ENCODE measurements around the gene MLLT3.

The MLLT3 gene

DNA sequence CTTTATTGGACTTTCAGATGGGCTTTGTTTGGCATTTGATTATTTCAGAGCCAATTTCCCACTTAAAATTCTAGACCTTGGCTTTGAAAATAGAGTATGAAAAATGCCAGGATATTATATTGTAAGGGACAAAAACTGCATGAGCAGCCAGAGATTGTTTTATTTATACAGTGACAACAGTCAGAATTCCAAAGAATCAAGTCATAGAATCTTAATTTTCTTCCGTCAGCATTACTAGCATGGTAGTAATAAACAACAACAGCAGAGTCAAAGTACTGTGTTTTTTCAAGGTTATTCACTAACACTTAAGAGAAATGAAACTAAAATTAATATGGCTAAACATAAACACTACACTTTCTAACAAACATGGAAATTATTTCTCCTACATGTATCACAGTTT lies 52.2 kb downstream of the MLLT3 start:
- peak; percentile 32; the same call in 2 of the 3 replicates for ATAC-seq
- TF ChIP-seq ZNF565 (CRISPR knock-in tag; conservative IDR thresholded peaks at IDR 0.05; ENCODE audit: low read depth) (no peak), TOX (CRISPR knock-in tag; IDR thresholded peaks at IDR 0.05; ENCODE audit: borderline replicate concordance) (no peak), SNAI2 (CRISPR knock-in tag; IDR thresholded peaks at IDR 0.05) (no peak), ZFP3 (CRISPR knock-in tag; IDR thresholded peaks at IDR 0.05) (no peak), ZFP30 (CRISPR knock-in tag; IDR thresholded peaks at IDR 0.05) (no peak), BACH2 (CRISPR knock-in tag; IDR thresholded peaks at IDR 0.05; ENCODE audit: borderline replicate concordance) (no peak), ISL1 (CRISPR knock-in tag; IDR thresholded peaks at IDR 0.05) (no peak), OSR1 (CRISPR knock-in tag; IDR thresholded peaks at IDR 0.05) (no peak)
- TF ChIP-seq, protein P1, sequence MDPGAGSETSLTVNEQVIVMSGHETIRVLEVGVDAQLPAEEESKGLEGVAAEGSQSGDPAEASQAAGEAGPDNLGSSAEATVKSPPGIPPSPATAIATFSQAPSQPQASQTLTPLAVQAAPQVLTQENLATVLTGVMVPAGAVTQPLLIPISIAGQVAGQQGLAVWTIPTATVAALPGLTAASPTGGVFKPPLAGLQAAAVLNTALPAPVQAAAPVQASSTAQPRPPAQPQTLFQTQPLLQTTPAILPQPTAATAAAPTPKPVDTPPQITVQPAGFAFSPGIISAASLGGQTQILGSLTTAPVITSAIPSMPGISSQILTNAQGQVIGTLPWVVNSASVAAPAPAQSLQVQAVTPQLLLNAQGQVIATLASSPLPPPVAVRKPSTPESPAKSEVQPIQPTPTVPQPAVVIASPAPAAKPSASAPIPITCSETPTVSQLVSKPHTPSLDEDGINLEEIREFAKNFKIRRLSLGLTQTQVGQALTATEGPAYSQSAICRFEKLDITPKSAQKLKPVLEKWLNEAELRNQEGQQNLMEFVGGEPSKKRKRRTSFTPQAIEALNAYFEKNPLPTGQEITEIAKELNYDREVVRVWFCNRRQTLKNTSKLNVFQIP (CRISPR knock-in tag; IDR thresholded peaks at IDR 0.05; ENCODE audit: borderline replicate concordance, low read depth), result no peak
- TF ChIP-seq, protein P2, sequence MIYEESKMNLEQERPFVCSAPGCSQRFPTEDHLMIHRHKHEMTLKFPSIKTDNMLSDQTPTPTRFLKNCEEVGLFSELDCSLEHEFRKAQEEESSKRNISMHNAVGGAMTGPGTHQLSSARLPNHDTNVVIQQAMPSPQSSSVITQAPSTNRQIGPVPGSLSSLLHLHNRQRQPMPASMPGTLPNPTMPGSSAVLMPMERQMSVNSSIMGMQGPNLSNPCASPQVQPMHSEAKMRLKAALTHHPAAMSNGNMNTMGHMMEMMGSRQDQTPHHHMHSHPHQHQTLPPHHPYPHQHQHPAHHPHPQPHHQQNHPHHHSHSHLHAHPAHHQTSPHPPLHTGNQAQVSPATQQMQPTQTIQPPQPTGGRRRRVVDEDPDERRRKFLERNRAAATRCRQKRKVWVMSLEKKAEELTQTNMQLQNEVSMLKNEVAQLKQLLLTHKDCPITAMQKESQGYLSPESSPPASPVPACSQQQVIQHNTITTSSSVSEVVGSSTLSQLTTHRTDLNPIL (CRISPR knock-in tag; IDR thresholded peaks at IDR 0.05; ENCODE audit: low read depth), result no peak

GRCh38 chr9:20569525-20569924 lies 52.8 kb downstream of the MLLT3 start:
- TF ChIP-seq, protein P3, sequence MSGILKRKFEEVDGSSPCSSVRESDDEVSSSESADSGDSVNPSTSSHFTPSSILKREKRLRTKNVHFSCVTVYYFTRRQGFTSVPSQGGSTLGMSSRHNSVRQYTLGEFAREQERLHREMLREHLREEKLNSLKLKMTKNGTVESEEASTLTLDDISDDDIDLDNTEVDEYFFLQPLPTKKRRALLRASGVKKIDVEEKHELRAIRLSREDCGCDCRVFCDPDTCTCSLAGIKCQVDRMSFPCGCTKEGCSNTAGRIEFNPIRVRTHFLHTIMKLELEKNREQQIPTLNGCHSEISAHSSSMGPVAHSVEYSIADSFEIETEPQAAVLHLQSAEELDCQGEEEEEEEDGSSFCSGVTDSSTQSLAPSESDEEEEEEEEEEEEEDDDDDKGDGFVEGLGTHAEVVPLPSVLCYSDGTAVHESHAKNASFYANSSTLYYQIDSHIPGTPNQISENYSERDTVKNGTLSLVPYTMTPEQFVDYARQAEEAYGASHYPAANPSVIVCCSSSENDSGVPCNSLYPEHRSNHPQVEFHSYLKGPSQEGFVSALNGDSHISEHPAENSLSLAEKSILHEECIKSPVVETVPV (CRISPR knock-in tag; IDR thresholded peaks at IDR 0.05), result no peak
- no peak for TF ChIP-seq TCF4 (CRISPR knock-in tag; IDR thresholded peaks at IDR 0.05; ENCODE audit: borderline replicate concordance)
- TF ChIP-seq ISL1 (CRISPR knock-in tag; IDR thresholded peaks at IDR 0.05), result no peak
- TF ChIP-seq OSR1 (CRISPR knock-in tag; IDR thresholded peaks at IDR 0.05), result no peak
- TF ChIP-seq ZNF565 (CRISPR knock-in tag; conservative IDR thresholded peaks at IDR 0.05; ENCODE audit: low read depth), result no peak
- no peak for TF ChIP-seq ZFP30 (CRISPR knock-in tag; IDR thresholded peaks at IDR 0.05)
- no peak for TF ChIP-seq ZNF8 (CRISPR knock-in tag; IDR thresholded peaks at IDR 0.05)

DNA sequence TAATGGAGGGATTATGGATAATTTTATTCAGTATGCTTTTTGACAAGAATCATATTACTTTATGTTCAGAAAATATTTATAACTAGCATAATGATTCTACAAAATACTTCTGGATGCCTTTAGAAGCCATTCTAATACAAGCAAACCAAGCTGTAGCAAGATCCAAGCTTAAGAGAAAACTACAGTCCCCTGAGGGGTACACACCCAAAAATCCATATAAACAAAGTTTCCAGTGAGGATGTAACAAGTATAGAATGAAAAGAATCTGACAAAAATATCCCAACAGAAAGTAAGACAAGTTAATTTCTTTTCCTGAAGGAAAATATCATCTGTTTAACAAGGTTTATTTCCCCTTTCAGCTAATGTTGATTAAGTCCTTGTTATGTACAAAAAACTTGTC lies 53.9 kb downstream of the MLLT3 start:
- ATAC-seq, result no peak
- TF ChIP-seq TOX (CRISPR knock-in tag; IDR thresholded peaks at IDR 0.05; ENCODE audit: borderline replicate concordance) (no peak), ZNF565 (CRISPR knock-in tag; conservative IDR thresholded peaks at IDR 0.05; ENCODE audit: low read depth) (no peak), BACH2 (CRISPR knock-in tag; IDR thresholded peaks at IDR 0.05; ENCODE audit: borderline replicate concordance) (no peak), ZFP30 (CRISPR knock-in tag; IDR thresholded peaks at IDR 0.05) (no peak), ZC3H10 (CRISPR knock-in tag; IDR thresholded peaks at IDR 0.05) (no peak), GLIS3 (CRISPR knock-in tag; IDR thresholded peaks at IDR 0.05) (no peak), TCF4 (CRISPR knock-in tag; IDR thresholded peaks at IDR 0.05; ENCODE audit: borderline replicate concordance) (no peak)
- TF ChIP-seq, protein P3 (CRISPR knock-in tag; IDR thresholded peaks at IDR 0.05), result no peak

More at GRCh38 chr9:20569525-20569924, 52.8 kb downstream of the MLLT3 start:
- ATAC-seq, result no peak

DNA sequence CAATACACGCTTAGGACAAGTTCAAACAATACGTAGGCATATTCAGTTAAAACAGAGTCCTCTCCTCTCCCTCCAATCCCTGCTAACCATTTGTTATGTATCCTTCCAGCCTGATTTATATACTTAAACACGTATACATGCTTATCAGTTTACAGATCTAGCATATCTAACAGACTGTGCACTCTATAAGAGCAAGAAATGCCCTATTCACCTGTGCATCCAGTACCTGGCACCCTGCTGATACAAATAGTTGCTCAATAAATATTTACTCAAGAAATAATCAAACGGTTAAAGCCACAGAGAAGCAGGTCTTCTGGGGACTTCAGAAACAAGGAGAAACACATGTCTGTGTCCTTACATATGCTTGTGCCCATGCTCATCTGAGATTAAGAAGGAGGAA lies 55.9 kb downstream of the MLLT3 start:
- ATAC-seq, result no peak
- no peak for TF ChIP-seq ZFP30 (CRISPR knock-in tag; IDR thresholded peaks at IDR 0.05)
- TF ChIP-seq TSHZ2 (CRISPR knock-in tag; IDR thresholded peaks at IDR 0.05), result no peak
- TF ChIP-seq ZNF70 (CRISPR knock-in tag; IDR thresholded peaks at IDR 0.05), result no peak
- no peak for TF ChIP-seq ISL1 (CRISPR knock-in tag; IDR thresholded peaks at IDR 0.05)
- no peak for TF ChIP-seq ARNTL (CRISPR knock-in tag; IDR thresholded peaks at IDR 0.05; ENCODE audit: borderline replicate concordance, low read depth)
- TF ChIP-seq, protein P2 (CRISPR knock-in tag; IDR thresholded peaks at IDR 0.05; ENCODE audit: low read depth), result no peak
- no peak for TF ChIP-seq TOX (CRISPR knock-in tag; IDR thresholded peaks at IDR 0.05; ENCODE audit: borderline replicate concordance)
- no peak for TF ChIP-seq GLIS3 (CRISPR knock-in tag; IDR thresholded peaks at IDR 0.05)
- TF ChIP-seq, protein P3 (CRISPR knock-in tag; IDR thresholded peaks at IDR 0.05), result no peak
- TF ChIP-seq SNAI2 (CRISPR knock-in tag; IDR thresholded peaks at IDR 0.05), result no peak
- no peak for TF ChIP-seq OSR1 (CRISPR knock-in tag; IDR thresholded peaks at IDR 0.05)
- TF ChIP-seq CSDC2 (CRISPR knock-in tag; IDR thresholded peaks at IDR 0.05), result no peak
- TF ChIP-seq, protein P1 (CRISPR knock-in tag; IDR thresholded peaks at IDR 0.05; ENCODE audit: borderline replicate concordance, low read depth), result no peak
- TF ChIP-seq BACH2 (CRISPR knock-in tag; IDR thresholded peaks at IDR 0.05; ENCODE audit: borderline replicate concordance), result no peak
- TF ChIP-seq ZNF8 (CRISPR knock-in tag; IDR thresholded peaks at IDR 0.05), result no peak

Measured in SK-N-SH treated with all-trans-retinoic acid at 6 μM for 48 hours (cell line).